ENCODE data around the gene SEPSECS.

- TF ChIP-seq CTCF (IDR thresholded peaks at IDR 0.05; ENCODE audit: poor library complexity, severe bottlenecking) (no peak), EZH2 (IDR thresholded peaks at IDR 0.05; ENCODE audit: borderline replicate concordance, insufficient read depth, low read length, poor library complexity, severe bottlenecking) (no peak), POLR2AphosphoS5 (IDR thresholded peaks at IDR 0.05) (no peak), MXI1 (conservative IDR thresholded peaks at IDR 0.05; ENCODE audit: poor library complexity, severe bottlenecking) (no peak), SMC3 (conservative IDR thresholded peaks at IDR 0.05; ENCODE audit: poor library complexity) (no peak)
Observed at GRCh38 chr4:25146076-25146475, 14.2 kb downstream of the SEPSECS start.
